ENCODE results near the gene FOXE3. TPM values are rescaled to one million over a fixed set of nuclear protein-coding genes. Genes with fewer than 3 reads are reported as not detected.

Gene FOXE3
- total RNA-seq, 1 donor from 2014 or later, result 0.35 TPM

DNA sequence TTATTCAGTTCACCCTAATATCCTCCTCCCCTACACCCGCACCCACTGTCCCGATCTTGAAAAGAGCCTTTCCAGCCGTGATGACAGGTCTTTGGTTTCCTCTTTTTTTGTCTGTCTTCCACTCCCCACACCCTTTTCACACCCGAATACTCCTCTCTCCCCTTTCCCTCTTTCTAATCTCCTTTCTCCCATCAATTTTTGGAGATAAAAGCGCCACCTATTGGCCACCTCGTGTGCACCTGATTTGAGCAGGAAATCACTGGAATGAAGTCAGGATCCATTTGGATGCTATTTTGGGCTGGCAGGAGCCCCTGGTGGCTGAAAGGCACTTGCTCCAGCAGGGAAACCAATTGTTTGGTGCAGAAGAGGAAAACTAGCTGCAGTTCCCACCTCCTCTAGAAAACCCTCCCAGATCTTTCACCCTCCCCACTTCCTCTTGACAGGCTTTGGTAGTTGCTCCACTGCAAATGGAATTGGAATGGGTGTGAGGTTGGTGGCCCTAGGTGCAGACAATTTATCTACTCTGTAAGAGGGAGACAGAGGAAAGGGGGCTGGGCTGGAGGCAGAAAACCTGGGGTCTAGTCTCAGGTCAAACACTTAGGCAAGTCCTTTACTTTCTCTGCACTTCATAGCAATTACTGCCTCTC is 8.4 kb downstream of the FOXE3 start:
- no peaks in the 10 kb centered on the region for H3K36me3 Mint-ChIP-seq (ENCODE audit: low read depth)
- no peak overlapping the region for H3K4me3 Mint-ChIP-seq
- H3K4me1 Mint-ChIP-seq, result no peaks in the 10 kb centered on the region
- H3K9me3 Mint-ChIP-seq, result no peaks in the 10 kb centered on the region
- peak; percentile 53 for DNase-seq (ENCODE audit: low read depth, low spot score)
- TF ChIP-seq, protein P1, sequence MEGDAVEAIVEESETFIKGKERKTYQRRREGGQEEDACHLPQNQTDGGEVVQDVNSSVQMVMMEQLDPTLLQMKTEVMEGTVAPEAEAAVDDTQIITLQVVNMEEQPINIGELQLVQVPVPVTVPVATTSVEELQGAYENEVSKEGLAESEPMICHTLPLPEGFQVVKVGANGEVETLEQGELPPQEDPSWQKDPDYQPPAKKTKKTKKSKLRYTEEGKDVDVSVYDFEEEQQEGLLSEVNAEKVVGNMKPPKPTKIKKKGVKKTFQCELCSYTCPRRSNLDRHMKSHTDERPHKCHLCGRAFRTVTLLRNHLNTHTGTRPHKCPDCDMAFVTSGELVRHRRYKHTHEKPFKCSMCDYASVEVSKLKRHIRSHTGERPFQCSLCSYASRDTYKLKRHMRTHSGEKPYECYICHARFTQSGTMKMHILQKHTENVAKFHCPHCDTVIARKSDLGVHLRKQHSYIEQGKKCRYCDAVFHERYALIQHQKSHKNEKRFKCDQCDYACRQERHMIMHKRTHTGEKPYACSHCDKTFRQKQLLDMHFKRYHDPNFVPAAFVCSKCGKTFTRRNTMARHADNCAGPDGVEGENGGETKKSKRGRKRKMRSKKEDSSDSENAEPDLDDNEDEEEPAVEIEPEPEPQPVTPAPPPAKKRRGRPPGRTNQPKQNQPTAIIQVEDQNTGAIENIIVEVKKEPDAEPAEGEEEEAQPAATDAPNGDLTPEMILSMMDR (conservative IDR thresholded peaks at IDR 0.05), result peak; percentile 76
- no peak overlapping the region for H3K27ac Mint-ChIP-seq (ENCODE audit: unreplicated experiment)
- peaks cover 88% of the 10 kb centered on the region for H3K27me3 Mint-ChIP-seq (ENCODE audit: low read depth)

DNA sequence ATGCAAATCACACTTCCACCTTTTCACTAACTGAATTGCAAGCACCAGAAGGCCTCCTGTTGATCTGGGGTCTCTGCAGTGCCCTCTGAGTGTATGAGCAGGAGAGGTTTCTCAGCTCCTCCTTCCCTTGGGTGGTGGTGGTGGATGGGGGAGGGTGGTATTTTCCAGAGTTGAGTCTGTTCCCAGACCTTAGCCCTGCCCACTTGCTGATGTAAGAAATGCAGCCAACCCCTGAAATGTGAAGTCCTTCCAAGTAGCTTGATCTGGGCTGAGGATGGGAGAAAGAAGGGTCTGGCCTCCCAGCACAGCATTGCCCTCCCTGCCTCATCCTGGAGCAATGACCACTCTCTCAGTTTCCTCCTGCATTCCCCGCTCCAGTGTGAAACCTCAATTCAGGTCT is 15.4 kb downstream of the FOXE3 start:
- H3K27me3 Mint-ChIP-seq (ENCODE audit: low read depth), result peaks cover 86% of the 10 kb centered on the region
- TF ChIP-seq, protein P1 (conservative IDR thresholded peaks at IDR 0.05), result no peak
- peaks cover 46% of the 10 kb centered on the region for H3K4me1 Mint-ChIP-seq
- H3K4me3 Mint-ChIP-seq, result no peak overlapping the region
- no peak overlapping the region for H3K27ac Mint-ChIP-seq (ENCODE audit: unreplicated experiment)
- H3K36me3 Mint-ChIP-seq (ENCODE audit: low read depth), result peaks cover 11% of the 10 kb centered on the region
- H3K9me3 Mint-ChIP-seq, result no peaks in the 10 kb centered on the region
- DNase-seq (ENCODE audit: low read depth, low spot score), result no peak

DNA sequence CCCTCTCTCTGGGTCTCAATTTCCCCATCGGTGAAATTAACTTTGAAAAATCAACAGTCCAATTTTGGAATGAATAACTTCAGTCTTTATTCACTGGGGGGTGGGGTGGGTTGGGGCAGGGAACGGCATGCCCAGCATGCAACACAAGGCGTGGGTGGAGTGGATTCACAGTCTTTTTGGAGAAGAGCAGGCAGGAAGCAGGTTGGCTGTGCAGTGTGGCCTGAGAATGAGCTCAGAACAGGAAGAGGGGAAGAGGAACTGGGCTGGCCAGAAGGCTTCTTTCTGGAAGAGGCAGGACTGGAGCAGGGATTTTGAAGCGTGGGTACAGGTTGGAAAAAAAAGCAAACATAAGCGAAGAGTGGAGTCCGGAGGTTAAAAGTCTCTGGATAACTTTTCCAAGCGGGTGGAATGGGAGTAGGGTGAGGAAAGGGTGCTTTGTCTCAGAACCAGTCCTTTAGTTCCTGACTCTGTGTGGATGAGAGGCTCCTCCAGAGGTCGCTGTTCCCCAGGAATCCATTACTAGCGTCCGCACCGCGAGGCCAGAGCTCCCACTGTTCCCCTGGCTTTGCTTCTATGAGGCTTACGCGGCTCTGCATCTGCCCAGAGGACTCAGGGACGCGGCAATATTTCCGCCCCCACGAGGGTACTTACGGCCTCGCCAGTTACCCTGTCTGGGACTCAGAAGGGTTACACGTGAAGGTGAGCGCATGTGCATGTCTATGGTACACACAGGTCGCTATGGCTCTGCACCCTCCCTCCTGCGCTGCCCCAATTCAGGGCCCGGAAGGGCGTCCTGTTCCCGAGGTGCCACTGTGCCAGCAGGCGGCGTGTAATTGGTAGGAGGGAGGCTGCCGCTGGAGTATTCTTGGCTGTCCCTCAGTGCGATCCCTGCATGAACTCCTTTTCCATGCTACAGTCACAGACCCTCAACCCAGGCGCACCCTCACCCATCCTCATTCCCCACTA is 16.3 kb downstream of the FOXE3 start:
- TF ChIP-seq, protein P1 (conservative IDR thresholded peaks at IDR 0.05), result peak; percentile 88
- DNase-seq (ENCODE audit: low read depth, low spot score), result peak; percentile 90
- Mint-ChIP-seq H3K36me3 (ENCODE audit: low read depth) (peaks cover 11% of the 10 kb centered on the region), H3K9me3 (no peaks in the 10 kb centered on the region), H3K27ac (ENCODE audit: unreplicated experiment) (peak overlapping the region; percentile 53), H3K4me3 (peak overlapping the region; percentile 98), H3K27me3 (ENCODE audit: low read depth) (peaks cover 83% of the 10 kb centered on the region), H3K4me1 (peaks cover 48% of the 10 kb centered on the region)

DNA sequence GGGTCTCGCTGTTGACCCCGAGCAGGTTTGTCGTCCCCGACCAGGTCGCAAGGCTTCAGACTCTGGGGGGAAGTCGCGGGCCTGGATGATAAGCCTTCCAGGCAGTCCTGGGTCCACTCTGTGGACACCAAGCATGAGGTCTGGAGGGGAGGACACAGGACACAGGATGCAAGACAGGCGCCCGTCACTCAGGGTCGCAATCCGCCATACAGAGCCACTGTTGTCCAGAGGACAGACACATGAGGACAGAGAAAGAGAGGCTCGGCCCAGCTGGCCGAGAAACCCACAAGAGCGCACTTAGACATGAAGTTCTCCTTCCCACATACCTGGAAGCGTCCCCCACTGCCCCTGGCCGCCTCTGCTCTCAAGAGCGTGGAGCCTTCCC is 16.9 kb downstream of the FOXE3 start:
- peak overlapping the region; percentile 98 for H3K4me3 Mint-ChIP-seq
- H3K27ac Mint-ChIP-seq (ENCODE audit: unreplicated experiment), result peak overlapping the region; percentile 46
- peaks cover 11% of the 10 kb centered on the region for H3K36me3 Mint-ChIP-seq (ENCODE audit: low read depth)
- TF ChIP-seq, protein P1 (conservative IDR thresholded peaks at IDR 0.05), result no peak
- no peaks in the 10 kb centered on the region for H3K9me3 Mint-ChIP-seq
- H3K27me3 Mint-ChIP-seq (ENCODE audit: low read depth), result peaks cover 78% of the 10 kb centered on the region
- no peak for DNase-seq (ENCODE audit: low read depth, low spot score)
- H3K4me1 Mint-ChIP-seq, result peaks cover 48% of the 10 kb centered on the region

DNA sequence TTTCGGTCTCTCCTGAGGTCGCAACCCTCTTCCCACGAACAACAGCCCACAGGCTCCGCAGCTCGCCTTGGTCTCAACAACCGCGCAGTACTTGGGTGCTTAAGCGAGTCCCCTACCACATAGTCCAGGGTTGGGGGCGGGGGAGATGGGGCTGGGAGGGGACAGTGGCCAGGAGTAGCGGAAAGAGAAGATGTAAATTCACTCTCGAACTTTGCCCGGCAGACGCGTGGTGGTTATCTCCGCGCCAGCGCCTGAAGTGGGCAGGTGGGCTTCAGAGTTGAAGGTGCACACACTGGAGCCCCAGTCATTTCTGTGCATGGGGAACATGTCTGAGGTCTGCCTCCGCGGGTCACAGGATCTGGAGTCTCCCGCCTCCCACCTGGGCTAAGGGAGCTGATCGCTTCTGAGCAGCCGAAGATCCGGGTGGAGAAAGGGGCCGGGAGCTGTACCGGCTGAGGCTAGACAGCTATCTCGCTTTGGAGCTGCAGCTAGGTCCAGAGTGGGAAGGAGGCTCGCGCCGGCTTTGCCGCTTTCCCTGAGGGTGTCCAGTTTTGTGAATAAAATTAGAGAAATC is 17.5 kb downstream of the FOXE3 start:
- H3K27me3 Mint-ChIP-seq (ENCODE audit: low read depth), result peaks cover 76% of the 10 kb centered on the region
- H3K27ac Mint-ChIP-seq (ENCODE audit: unreplicated experiment), result peak overlapping the region; percentile 46
- TF ChIP-seq, protein P1 (conservative IDR thresholded peaks at IDR 0.05), result no peak
- H3K4me3 Mint-ChIP-seq, result peak overlapping the region; percentile 98
- no peak for DNase-seq (ENCODE audit: low read depth, low spot score)
- peaks cover 11% of the 10 kb centered on the region for H3K36me3 Mint-ChIP-seq (ENCODE audit: low read depth)
- H3K4me1 Mint-ChIP-seq, result peaks cover 48% of the 10 kb centered on the region
- H3K9me3 Mint-ChIP-seq, result no peaks in the 10 kb centered on the region
